ENCODE results near the gene OPCML. TPM values are rescaled to one million over a fixed set of nuclear protein-coding genes. Genes with fewer than 3 reads are reported as not detected.

Gene OPCML
- total RNA-seq, 1 donor from 2014 or later: 0.12 TPM

DNA sequence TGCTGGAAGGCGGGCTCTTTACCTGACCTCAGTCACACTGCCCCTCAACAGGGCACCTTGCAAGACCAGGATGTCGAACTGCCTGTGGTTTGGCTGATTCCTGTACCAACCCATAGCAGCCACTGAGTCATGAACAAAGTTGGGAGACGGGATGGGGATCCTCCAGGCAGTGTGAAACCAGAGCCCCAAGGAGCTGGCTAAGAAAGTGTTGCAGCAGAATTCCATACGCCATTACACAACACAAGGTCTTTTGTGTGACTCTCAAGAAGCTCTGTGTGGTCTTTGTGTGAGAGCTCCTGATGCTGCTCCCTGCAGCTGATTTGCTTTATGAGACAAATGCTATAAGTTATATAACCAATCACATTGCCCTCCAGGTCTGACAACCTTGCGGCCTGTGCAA, 617.7 kb downstream of the OPCML start:
- Histone ChIP-seq H3K36me3 (no peaks in the 10 kb centered on the region), H3K27me3 (ENCODE audit: low read depth) (no peaks in the 10 kb centered on the region), H3K4me1 (no peaks in the 10 kb centered on the region), H3K4me3 (no peak overlapping the region), H3K9me3 (no peaks in the 10 kb centered on the region), H3K27ac (no peak overlapping the region)
- TF ChIP-seq, protein P1, sequence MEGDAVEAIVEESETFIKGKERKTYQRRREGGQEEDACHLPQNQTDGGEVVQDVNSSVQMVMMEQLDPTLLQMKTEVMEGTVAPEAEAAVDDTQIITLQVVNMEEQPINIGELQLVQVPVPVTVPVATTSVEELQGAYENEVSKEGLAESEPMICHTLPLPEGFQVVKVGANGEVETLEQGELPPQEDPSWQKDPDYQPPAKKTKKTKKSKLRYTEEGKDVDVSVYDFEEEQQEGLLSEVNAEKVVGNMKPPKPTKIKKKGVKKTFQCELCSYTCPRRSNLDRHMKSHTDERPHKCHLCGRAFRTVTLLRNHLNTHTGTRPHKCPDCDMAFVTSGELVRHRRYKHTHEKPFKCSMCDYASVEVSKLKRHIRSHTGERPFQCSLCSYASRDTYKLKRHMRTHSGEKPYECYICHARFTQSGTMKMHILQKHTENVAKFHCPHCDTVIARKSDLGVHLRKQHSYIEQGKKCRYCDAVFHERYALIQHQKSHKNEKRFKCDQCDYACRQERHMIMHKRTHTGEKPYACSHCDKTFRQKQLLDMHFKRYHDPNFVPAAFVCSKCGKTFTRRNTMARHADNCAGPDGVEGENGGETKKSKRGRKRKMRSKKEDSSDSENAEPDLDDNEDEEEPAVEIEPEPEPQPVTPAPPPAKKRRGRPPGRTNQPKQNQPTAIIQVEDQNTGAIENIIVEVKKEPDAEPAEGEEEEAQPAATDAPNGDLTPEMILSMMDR (IDR thresholded peaks at IDR 0.05): no peak
- DNase-seq: no peak
- intact Hi-C loops (cut with DNase I): no loop called here
- no peak for ATAC-seq

DNA sequence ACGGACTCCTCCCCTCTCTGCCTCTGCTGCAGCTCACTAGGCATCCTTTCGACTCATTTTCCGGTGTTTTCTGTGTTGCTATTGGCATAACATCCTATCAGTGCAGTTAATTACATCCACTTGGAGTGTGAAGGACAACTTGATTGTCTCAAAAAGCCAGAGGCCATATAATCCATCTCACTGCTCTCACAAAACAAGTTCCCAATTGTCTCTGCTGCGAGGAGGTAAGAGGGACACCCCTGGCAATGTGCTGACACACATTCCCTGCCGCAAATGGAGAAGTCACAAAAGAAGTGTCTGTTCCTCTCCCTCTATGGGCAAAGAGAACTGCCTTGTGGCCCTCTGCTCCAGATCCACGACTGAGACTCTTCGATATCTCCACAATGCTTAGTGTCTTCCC, 618.4 kb downstream of the OPCML start:
- no peak overlapping the region for H3K27ac ChIP-seq
- H3K9me3 ChIP-seq: no peaks in the 10 kb centered on the region
- no peak for DNase-seq
- no peaks in the 10 kb centered on the region for H3K36me3 ChIP-seq
- TF ChIP-seq, protein P1 (IDR thresholded peaks at IDR 0.05): no peak
- no peak overlapping the region for H3K4me3 ChIP-seq
- intact Hi-C loops (cut with DNase I): no loop called here
- H3K27me3 ChIP-seq (ENCODE audit: low read depth): no peaks in the 10 kb centered on the region
- no peak for ATAC-seq
- no peaks in the 10 kb centered on the region for H3K4me1 ChIP-seq

DNA sequence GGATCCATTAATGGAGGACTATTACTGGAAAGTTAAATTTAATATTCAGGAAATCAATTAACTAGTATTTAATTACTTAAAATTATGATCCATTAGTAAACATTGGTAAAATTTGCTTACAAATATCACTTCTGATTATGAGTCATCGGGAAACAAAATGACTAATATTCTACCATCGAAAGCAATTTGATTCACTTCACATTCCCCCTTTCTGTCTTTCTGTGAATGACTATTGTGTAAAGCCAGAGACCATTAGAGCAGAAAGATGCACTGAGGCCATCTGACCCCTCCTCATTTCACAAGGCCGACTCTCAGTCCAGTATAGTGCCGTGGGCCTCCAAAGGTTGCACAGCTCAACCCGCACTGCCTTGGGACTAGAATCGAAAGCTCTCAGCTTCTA, 619.0 kb downstream of the OPCML start:
- Histone ChIP-seq H3K9me3 (no peaks in the 10 kb centered on the region), H3K4me3 (no peak overlapping the region), H3K27ac (no peak overlapping the region), H3K27me3 (ENCODE audit: low read depth) (no peaks in the 10 kb centered on the region), H3K4me1 (no peaks in the 10 kb centered on the region), H3K36me3 (no peaks in the 10 kb centered on the region)
- no peak for ATAC-seq
- no peak for DNase-seq
- intact Hi-C loops (cut with DNase I): no loop called here
- TF ChIP-seq, protein P1 (IDR thresholded peaks at IDR 0.05): no peak

DNA sequence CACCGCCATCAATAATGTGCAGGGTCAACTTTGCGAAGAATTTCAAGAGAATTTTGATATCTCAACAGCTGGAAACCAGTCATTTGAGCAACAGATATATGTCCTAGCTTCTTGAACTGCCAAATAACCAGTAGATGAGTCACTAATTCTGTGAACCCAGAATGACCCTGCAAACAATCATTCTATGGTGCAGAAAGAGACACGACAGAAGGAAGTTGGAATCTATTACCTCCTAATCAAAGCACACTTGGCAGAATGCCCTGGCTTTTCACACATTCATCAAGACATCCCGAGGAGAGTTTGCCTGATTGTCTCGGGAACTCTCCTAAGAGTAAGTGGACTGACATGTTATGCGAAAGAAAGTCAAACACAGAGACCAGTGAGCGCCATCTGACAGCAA, 621.1 kb downstream of the OPCML start:
- Histone ChIP-seq H3K27me3 (ENCODE audit: low read depth) (no peaks in the 10 kb centered on the region), H3K4me1 (no peaks in the 10 kb centered on the region), H3K9me3 (no peaks in the 10 kb centered on the region), H3K27ac (no peak overlapping the region), H3K36me3 (no peaks in the 10 kb centered on the region), H3K4me3 (no peak overlapping the region)
- DNase-seq (no peak), ATAC-seq (no peak)
- intact Hi-C loops (cut with DNase I): no loop called here
- TF ChIP-seq, protein P1 (IDR thresholded peaks at IDR 0.05): no peak

DNA sequence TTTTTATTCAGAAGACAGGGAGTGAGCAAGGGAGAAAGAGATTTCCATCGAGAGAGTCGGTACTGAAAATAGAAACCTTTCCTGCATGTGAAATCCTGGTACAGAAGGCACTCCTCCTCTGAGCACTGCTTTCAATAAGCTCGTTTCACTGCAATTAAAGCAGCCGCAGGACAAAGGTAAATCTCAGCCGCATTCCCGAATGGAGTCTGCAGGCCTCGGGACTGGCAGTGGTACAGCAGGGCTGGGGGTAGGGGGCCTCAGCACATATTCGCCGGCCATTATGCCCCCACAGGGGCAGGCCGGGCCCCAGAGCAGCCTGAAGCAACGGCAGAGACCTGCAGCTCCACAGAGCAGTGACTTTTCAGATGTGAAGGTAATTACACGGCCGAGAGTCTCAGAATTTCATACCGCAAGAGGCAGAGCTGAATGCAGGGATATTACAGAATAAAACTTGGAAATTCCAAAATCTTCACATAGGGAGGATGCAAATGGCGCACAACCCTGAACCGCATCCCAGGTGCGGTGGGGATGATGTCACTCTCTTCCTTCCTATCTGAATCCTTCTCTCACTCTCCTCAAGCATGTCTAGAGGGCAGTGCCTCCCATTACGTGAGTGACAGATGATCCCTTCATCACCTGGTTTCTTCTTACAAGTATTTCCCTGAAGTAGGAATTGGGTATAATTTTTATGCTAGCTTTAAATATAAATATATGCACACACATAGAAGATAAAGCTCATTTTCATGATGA, 622.1 kb downstream of the OPCML start:
- Histone ChIP-seq H3K4me3 (no peak overlapping the region), H3K27ac (no peak overlapping the region), H3K36me3 (no peaks in the 10 kb centered on the region), H3K9me3 (no peaks in the 10 kb centered on the region), H3K4me1 (no peaks in the 10 kb centered on the region), H3K27me3 (ENCODE audit: low read depth) (no peaks in the 10 kb centered on the region)
- TF ChIP-seq, protein P1 (IDR thresholded peaks at IDR 0.05): no peak
- ATAC-seq (no peak), DNase-seq (no peak)
- intact Hi-C loops (cut with DNase I): no loop called here

Measured in lower lobe of right lung (tissue), 2 donors.